ENCODE data around the gene USP33.

USP33 gene

GRCh38 chr1:77687519-77687906 is 72.1 kb downstream of the USP33 start:
- peak overlapping the region; percentile 25; the same call in 1 of the 2 replicates for H3K27ac ChIP-seq
- peak; percentile 36; the same call in 1 of the 2 replicates for TF ChIP-seq CTCF (conservative IDR thresholded peaks at IDR 0.05; ENCODE audit: low read depth)
- ChIA-PET CTCF (interaction anchor here (0.9 kb wide), 1 partner anchor 92 kb away, joined by 3 read pairs; the partner anchor contains the start of gene MIGA1), POLR2A (ENCODE audit: low non-redundant PET) (no interaction called here)
- DNase-seq (ENCODE audit: low spot score) = no peak

GRCh38 chr1:77686796-77687518 is 72.7 kb downstream of the USP33 start:
- H3K27ac ChIP-seq = no peak overlapping the region
- no peak for TF ChIP-seq CTCF (conservative IDR thresholded peaks at IDR 0.05; ENCODE audit: low read depth)
- POLR2A ChIA-PET (ENCODE audit: low non-redundant PET) = no interaction called here
- CTCF ChIA-PET = interaction anchor here (0.6 to 0.9 kb wide), 2 partner anchors 83 to 93 kb away, joined by 3 read pairs; partner anchors contain the start of gene MIGA1
- DNase-seq (ENCODE audit: low spot score) = no peak

GRCh38 chr1:77683160-77684148 is 76.2 kb downstream of the USP33 start:
- peak; percentile 81 for DNase-seq (ENCODE audit: low spot score)
- ChIA-PET POLR2A (ENCODE audit: low non-redundant PET) (no interaction called here), CTCF (interaction anchor here (0.5 to 0.7 kb wide), 5 partner anchors 50 to 1958 kb away, joined by 3 to 6 read pairs (median 4); no protein-coding TSS in a partner anchor)
- peak overlapping the region; percentile 96 for H3K27ac ChIP-seq
- peak; percentile 94 for TF ChIP-seq CTCF (conservative IDR thresholded peaks at IDR 0.05; ENCODE audit: low read depth)

- H3K27ac ChIP-seq = peak within 1 kb of the TSS; percentile 96
- POLR2A ChIA-PET (ENCODE audit: low non-redundant PET) = no interaction called here
- DNase-seq (ENCODE audit: low spot score) = peak; percentile 91
- CTCF ChIA-PET = interaction anchor here (0.6 to 0.7 kb wide), 2 partner anchors 233 to 1957 kb away, joined by 3 to 4 read pairs; no protein-coding TSS in a partner anchor
- TF ChIP-seq CTCF (conservative IDR thresholded peaks at IDR 0.05; ENCODE audit: low read depth) = no peak
Observed at GRCh38 chr1:77682460-77683159, 77.0 kb downstream of the USP33 start, which contains the start of gene ZZZ3. TSS of gene ZZZ3 (minus strand) at chr1:77682658. CDS start at chr1:77633354, 49,304 bp downstream.

GRCh38 chr1:77680173-77680572 is 79.5 kb downstream of the USP33 start:
- ChIA-PET CTCF (interaction anchor here (0.6 kb wide), 1 partner anchor 1526 kb away, joined by 4 read pairs; no protein-coding TSS in a partner anchor), POLR2A (ENCODE audit: low non-redundant PET) (no interaction called here)
- no peak for DNase-seq (ENCODE audit: low spot score)
- no peak overlapping the region for H3K27ac ChIP-seq
- TF ChIP-seq CTCF (conservative IDR thresholded peaks at IDR 0.05; ENCODE audit: low read depth) = no peak

Data from RWPE1 (cell line).